ENCODE measurements around the gene C5.

DNA sequence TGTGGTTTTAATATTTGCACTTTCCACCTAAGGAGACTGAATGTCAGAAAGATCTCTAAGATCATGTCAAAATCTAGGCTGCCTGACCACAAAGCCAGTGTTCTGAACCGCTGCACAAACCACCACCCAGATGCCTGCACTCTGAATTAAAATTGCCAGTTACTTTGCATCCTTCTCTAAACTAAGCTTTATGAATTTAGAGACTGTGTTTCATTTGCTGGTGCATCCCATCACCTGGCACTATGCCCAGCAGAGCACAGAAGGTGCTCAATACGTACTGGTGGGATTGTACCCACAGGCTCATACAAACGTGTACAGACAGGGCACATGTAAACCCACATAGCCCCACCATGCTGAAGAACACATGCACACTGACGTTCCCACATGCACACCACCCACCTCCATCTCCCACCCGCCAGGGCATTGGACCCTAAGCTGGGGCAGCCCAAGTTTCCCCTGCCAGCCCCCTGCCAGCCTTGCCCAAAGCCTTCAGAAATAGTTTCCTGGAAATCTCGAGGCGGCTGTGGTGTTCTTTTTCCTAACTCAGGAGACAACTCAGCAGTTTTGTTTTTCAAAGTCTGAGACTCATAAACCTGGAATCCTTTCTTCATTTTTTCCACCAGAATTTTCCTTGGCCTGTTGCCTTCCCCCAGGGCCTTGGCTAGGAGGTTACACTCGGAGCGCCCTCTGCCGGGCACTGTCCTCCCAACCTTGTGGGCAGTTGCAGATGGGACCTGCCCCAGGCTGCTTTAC lies 113.9 kb downstream of the C5 start:
- TF ChIP-seq, protein P1, sequence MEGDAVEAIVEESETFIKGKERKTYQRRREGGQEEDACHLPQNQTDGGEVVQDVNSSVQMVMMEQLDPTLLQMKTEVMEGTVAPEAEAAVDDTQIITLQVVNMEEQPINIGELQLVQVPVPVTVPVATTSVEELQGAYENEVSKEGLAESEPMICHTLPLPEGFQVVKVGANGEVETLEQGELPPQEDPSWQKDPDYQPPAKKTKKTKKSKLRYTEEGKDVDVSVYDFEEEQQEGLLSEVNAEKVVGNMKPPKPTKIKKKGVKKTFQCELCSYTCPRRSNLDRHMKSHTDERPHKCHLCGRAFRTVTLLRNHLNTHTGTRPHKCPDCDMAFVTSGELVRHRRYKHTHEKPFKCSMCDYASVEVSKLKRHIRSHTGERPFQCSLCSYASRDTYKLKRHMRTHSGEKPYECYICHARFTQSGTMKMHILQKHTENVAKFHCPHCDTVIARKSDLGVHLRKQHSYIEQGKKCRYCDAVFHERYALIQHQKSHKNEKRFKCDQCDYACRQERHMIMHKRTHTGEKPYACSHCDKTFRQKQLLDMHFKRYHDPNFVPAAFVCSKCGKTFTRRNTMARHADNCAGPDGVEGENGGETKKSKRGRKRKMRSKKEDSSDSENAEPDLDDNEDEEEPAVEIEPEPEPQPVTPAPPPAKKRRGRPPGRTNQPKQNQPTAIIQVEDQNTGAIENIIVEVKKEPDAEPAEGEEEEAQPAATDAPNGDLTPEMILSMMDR (IDR thresholded peaks at IDR 0.05; ENCODE audit: low read length): peak; percentile 97
- no peak for TF ChIP-seq EZH2 (optimal IDR thresholded peaks at IDR 0.05; ENCODE audit: low read depth, low read length)

All from MM.1S (cell line).